ENCODE data around the gene C17orf78. TPM values are rescaled to one million over a fixed set of nuclear protein-coding genes. Genes with fewer than 3 reads are reported as not detected.

The C17orf78 gene
- total and polyA plus RNA-seq, 7 experiments from 2014 or later = not detected

DNA sequence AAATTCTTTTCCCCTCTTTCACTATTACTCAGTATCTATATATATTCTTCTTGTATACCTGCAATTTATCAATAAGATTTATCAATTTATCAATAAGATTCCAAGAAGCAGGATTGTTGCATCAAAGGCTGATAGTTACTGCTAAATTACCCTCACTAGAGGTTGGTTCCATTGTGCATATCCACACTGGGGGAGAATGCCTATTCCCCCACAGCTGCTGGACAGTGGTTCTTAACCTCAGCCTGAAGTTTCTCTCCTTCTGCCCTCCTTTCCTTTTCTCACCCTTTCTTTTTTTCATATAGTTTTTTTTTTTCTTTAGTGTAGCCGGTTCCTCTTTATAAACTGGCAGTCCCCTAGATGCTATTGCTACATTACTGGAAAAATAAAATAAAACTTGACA is 6.3 kb downstream of the C17orf78 start:
- ChIA-PET POLR2A (interaction anchor here (0.6 kb wide), 1 partner anchor 33 kb away, joined by 9 read pairs; no protein-coding TSS in a partner anchor), CTCF (interaction anchor here (1.6 kb wide), 1 partner anchor 9 kb away, joined by 5 read pairs; no protein-coding TSS in a partner anchor)
- Histone ChIP-seq H3K4me1 (ENCODE audit: control insufficient read depth in 2 of 2, insufficient read depth in 2 of 2, low read length in 2 of 2) (no peaks in the 10 kb centered on the region), H3K4me3 (ENCODE audit: low read length) (no peak overlapping the region), H3K27me3 (ENCODE audit: control insufficient read depth in 2 of 2, insufficient read depth in 2 of 2, low read length in 2 of 2) (no peaks in the 10 kb centered on the region), H3K9me3 (ENCODE audit: control insufficient read depth in 2 of 3, low read length in 3 of 3) (no peaks in the 10 kb centered on the region), H3K27ac (ENCODE audit: low read depth, low read length) (no peak overlapping the region), H3K36me3 (ENCODE audit: control insufficient read depth in 2 of 3, insufficient read depth in 3 of 3, low read length in 3 of 3) (no peaks in the 10 kb centered on the region)
- Mint-ChIP-seq H3K9me3 (no peaks in the 10 kb centered on the region), H3K27ac (no peak overlapping the region), H3K27me3 (no peaks in the 10 kb centered on the region), H3K4me3 (no peak overlapping the region), H3K36me3 (peaks cover 0 to 2% (median 0%) of the 10 kb centered on the region in 5 donors), H3K4me1 (peaks cover 0 to 2% (median 0%) of the 10 kb centered on the region in 7 donors)
- DNase-seq (no peak), ATAC-seq (no peak)
- intact Hi-C loops (cut with micrococcal nuclease) = no loop called here

- CTCF ChIA-PET = no interaction called here
- intact Hi-C loops (cut with micrococcal nuclease) = no loop called here
- no peak for ATAC-seq
These were observed 8.9 kb downstream of the C17orf78 start for GRCh38 chr17:37384560-37385149.

GRCh38 chr17:37385474-37385990 is 9.7 kb downstream of the C17orf78 start:
- no peaks in the 10 kb centered on the region for H3K36me3 ChIP-seq (ENCODE audit: control insufficient read depth in 2 of 3, insufficient read depth in 3 of 3, low read length in 3 of 3)
- Mint-ChIP-seq H3K4me1 (peaks cover 0 to 2% (median 0%) of the 10 kb centered on the region in 7 donors), H3K4me3 (no peak overlapping the region), H3K27me3 (no peaks in the 10 kb centered on the region), H3K9me3 (no peaks in the 10 kb centered on the region), H3K36me3 (peaks cover 0 to 11% (median 0%) of the 10 kb centered on the region in 5 donors), H3K27ac (no peak overlapping the region)
- H3K27ac ChIP-seq (ENCODE audit: low read depth, low read length) = no peak overlapping the region
- H3K9me3 ChIP-seq (ENCODE audit: control insufficient read depth in 2 of 3, low read length in 3 of 3) = no peaks in the 10 kb centered on the region
- DNase-seq (no peak), ATAC-seq (no peak)
- intact Hi-C loops (cut with micrococcal nuclease) = no loop called here
- CTCF ChIA-PET = no interaction called here
- POLR2A ChIA-PET = no interaction called here
- H3K4me3 ChIP-seq (ENCODE audit: low read length) = no peak overlapping the region
- no peaks in the 10 kb centered on the region for H3K4me1 ChIP-seq (ENCODE audit: control insufficient read depth in 2 of 2, insufficient read depth in 2 of 2, low read length in 2 of 2)
- no peaks in the 10 kb centered on the region for H3K27me3 ChIP-seq (ENCODE audit: control insufficient read depth in 2 of 2, insufficient read depth in 2 of 2, low read length in 2 of 2)

More at GRCh38 chr17:37384560-37385149, 8.9 kb downstream of the C17orf78 start:
- no peaks in the 10 kb centered on the region for H3K9me3 ChIP-seq (ENCODE audit: control insufficient read depth in 2 of 3, low read length in 3 of 3)
- no peaks in the 10 kb centered on the region for H3K4me1 ChIP-seq (ENCODE audit: control insufficient read depth in 2 of 2, insufficient read depth in 2 of 2, low read length in 2 of 2)
- no peak overlapping the region for H3K27ac ChIP-seq (ENCODE audit: low read depth, low read length)
- Mint-ChIP-seq H3K9me3 (no peaks in the 10 kb centered on the region), H3K27ac (no peak overlapping the region), H3K27me3 (no peaks in the 10 kb centered on the region), H3K4me1 (peaks cover 0 to 2% (median 0%) of the 10 kb centered on the region in 7 donors), H3K4me3 (no peak overlapping the region), H3K36me3 (peaks cover 0 to 11% (median 0%) of the 10 kb centered on the region in 5 donors)
- no peak overlapping the region for H3K4me3 ChIP-seq (ENCODE audit: low read length)
- no peaks in the 10 kb centered on the region for H3K36me3 ChIP-seq (ENCODE audit: control insufficient read depth in 2 of 3, insufficient read depth in 3 of 3, low read length in 3 of 3)
- no peaks in the 10 kb centered on the region for H3K27me3 ChIP-seq (ENCODE audit: control insufficient read depth in 2 of 2, insufficient read depth in 2 of 2, low read length in 2 of 2)
- POLR2A ChIA-PET = no interaction called here
- DNase-seq = no peak

- DNase-seq (no peak), ATAC-seq (no peak)
- H3K9me3 Mint-ChIP-seq = no peaks in the 10 kb centered on the region
- no peak overlapping the region for H3K4me3 Mint-ChIP-seq
- H3K4me1 Mint-ChIP-seq = peaks cover 0 to 4% (median 3%) of the 10 kb centered on the region in 7 donors
- Histone ChIP-seq H3K36me3 (ENCODE audit: control insufficient read depth in 2 of 3, insufficient read depth in 3 of 3, low read length in 3 of 3) (no peaks in the 10 kb centered on the region), H3K4me1 (ENCODE audit: control insufficient read depth in 2 of 2, insufficient read depth in 2 of 2, low read length in 2 of 2) (no peaks in the 10 kb centered on the region), H3K27me3 (ENCODE audit: control insufficient read depth in 2 of 2, insufficient read depth in 2 of 2, low read length in 2 of 2) (no peaks in the 10 kb centered on the region), H3K4me3 (ENCODE audit: low read length) (no peak overlapping the region), H3K27ac (ENCODE audit: low read depth, low read length) (no peak overlapping the region), H3K9me3 (ENCODE audit: control insufficient read depth in 2 of 3, low read length in 3 of 3) (no peaks in the 10 kb centered on the region)
- H3K27me3 Mint-ChIP-seq = no peaks in the 10 kb centered on the region
- POLR2A ChIA-PET = no interaction called here
- CTCF ChIA-PET = interaction anchor here (0.7 kb wide), 1 partner anchor 142 kb away, joined by 5 read pairs; no protein-coding TSS in a partner anchor
- H3K27ac Mint-ChIP-seq = no peak overlapping the region
- intact Hi-C loops (cut with micrococcal nuclease) = no loop called here
- peaks cover 0 to 11% (median 0%) of the 10 kb centered on the region in 5 donors for H3K36me3 Mint-ChIP-seq
These were observed 10.7 kb downstream of the C17orf78 start for GRCh38 chr17:37386462-37386861.

DNA sequence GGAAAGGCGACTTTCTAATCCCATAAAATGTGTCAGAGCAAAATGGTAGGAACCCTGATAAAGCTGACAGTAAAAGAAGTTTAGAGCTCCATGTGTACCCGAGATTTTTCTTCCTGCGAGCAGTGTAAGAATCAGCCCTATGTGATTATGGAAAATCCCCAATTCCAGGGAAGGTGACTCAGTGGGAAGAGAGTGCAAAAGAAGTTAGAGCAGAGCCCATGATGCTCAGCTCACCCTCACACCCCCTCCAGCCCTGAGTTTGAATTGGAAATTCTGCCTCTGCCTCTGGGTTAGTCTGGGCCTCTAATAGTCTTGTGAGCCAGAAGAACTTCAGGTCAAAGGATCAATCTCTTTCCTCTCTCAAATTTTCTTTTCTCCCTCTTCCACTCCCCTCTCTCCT is 12.5 kb downstream of the C17orf78 start:
- POLR2A ChIA-PET = no interaction called here
- peaks cover 0 to 19% (median 13%) of the 10 kb centered on the region in 7 donors for H3K4me1 Mint-ChIP-seq
- intact Hi-C loops (cut with micrococcal nuclease) = no loop called here
- DNase-seq (no peak), ATAC-seq (no peak)
- CTCF ChIA-PET = no interaction called here
- Histone ChIP-seq H3K36me3 (ENCODE audit: control insufficient read depth in 2 of 3, insufficient read depth in 3 of 3, low read length in 3 of 3) (no peaks in the 10 kb centered on the region), H3K27me3 (ENCODE audit: control insufficient read depth in 2 of 2, insufficient read depth in 2 of 2, low read length in 2 of 2) (no peaks in the 10 kb centered on the region), H3K27ac (ENCODE audit: low read depth, low read length) (no peak overlapping the region), H3K4me1 (ENCODE audit: control insufficient read depth in 2 of 2, insufficient read depth in 2 of 2, low read length in 2 of 2) (peaks cover 0 to 6% of the 10 kb centered on the region in 2 donors), H3K9me3 (ENCODE audit: control insufficient read depth in 2 of 3, low read length in 3 of 3) (no peaks in the 10 kb centered on the region), H3K4me3 (ENCODE audit: low read length) (no peak overlapping the region)
- H3K9me3 Mint-ChIP-seq = no peaks in the 10 kb centered on the region
- H3K4me3 Mint-ChIP-seq = no peak overlapping the region
- H3K27ac Mint-ChIP-seq = no peak overlapping the region
- H3K27me3 Mint-ChIP-seq = no peaks in the 10 kb centered on the region
- peaks cover 0 to 11% (median 0%) of the 10 kb centered on the region in 5 donors for H3K36me3 Mint-ChIP-seq

DNA sequence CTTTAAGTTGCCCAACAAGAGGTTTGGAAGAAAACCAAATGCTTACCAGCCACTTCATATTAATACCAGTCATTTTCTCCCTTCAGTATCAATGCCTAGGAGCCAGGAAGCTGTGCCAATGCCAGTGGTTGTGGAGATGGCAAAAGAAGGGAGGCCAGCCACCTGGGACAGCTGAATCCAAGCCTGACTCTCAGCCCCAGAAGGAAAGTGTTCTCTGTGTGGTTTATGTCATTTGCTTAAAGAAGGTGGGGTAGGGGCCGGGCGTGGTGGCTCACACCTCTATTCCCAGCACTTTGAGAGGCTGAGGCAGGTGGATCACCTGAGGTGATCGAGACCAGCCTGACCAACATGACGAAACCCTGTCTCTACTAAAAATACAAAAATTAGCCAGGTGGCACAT is 13.4 kb downstream of the C17orf78 start:
- Histone ChIP-seq H3K4me3 (ENCODE audit: low read length) (no peak overlapping the region), H3K9me3 (ENCODE audit: control insufficient read depth in 2 of 3, low read length in 3 of 3) (no peaks in the 10 kb centered on the region), H3K36me3 (ENCODE audit: control insufficient read depth in 2 of 3, insufficient read depth in 3 of 3, low read length in 3 of 3) (no peaks in the 10 kb centered on the region), H3K4me1 (ENCODE audit: control insufficient read depth in 2 of 2, insufficient read depth in 2 of 2, low read length in 2 of 2) (peaks cover 0 to 6% of the 10 kb centered on the region in 2 donors), H3K27me3 (ENCODE audit: control insufficient read depth in 2 of 2, insufficient read depth in 2 of 2, low read length in 2 of 2) (no peaks in the 10 kb centered on the region), H3K27ac (ENCODE audit: low read depth, low read length) (no peak overlapping the region)
- Mint-ChIP-seq H3K27me3 (no peaks in the 10 kb centered on the region), H3K4me1 (peaks cover 0 to 19% (median 13%) of the 10 kb centered on the region in 7 donors), H3K36me3 (peaks cover 0 to 11% (median 0%) of the 10 kb centered on the region in 5 donors), H3K9me3 (no peaks in the 10 kb centered on the region), H3K4me3 (no peak overlapping the region), H3K27ac (no peak overlapping the region)
- ChIA-PET POLR2A (interaction anchor here (0.8 kb wide), 1 partner anchor 398 kb away, joined by 3 read pairs; no protein-coding TSS in a partner anchor), CTCF (interaction anchor here (0.5 kb wide), 1 partner anchor 942 kb away, joined by 3 read pairs; no protein-coding TSS in a partner anchor)
- ATAC-seq (no peak), DNase-seq (no peak)
- intact Hi-C loops (cut with micrococcal nuclease) = no loop called here
